HG02588 (cell line): Measurements from ENCODE around the gene MFSD2B.

Experiments
- ATAC-seq: cut with Tn5 transposase; IDR thresholded peaks from one replicate; pipeline ENCODE4 v1.9.1; 2021; ENCODE audit warnings: mild to moderate bottlenecking, moderate library complexity; ENCODE audit not compliant: unreplicated experiment

Gene MFSD2B

GRCh38 chr2:24050041-24050979 is 40.4 kb downstream of the MFSD2B start:
- ATAC-seq = no peak

- ATAC-seq = no peak
Observed at GRCh38 chr2:24051833-24052232, 41.9 kb downstream of the MFSD2B start.

GRCh38 chr2:24052951-24053350 is 43.1 kb downstream of the MFSD2B start:
- no peak for ATAC-seq

- no peak for ATAC-seq
Observed at GRCh38 chr2:24054366-24055010, 44.6 kb downstream of the MFSD2B start.

GRCh38 chr2:24055750-24056149 is 45.9 kb downstream of the MFSD2B start:
- ATAC-seq = no peak

- no peak for ATAC-seq
Observed at GRCh38 chr2:24058564-24059271, 48.8 kb downstream of the MFSD2B start.

- no peak for ATAC-seq
Observed at GRCh38 chr2:24065341-24065740, 55.5 kb downstream of the MFSD2B start.

GRCh38 chr2:24072259-24072658 is 62.4 kb downstream of the MFSD2B start:
- no peak for ATAC-seq

GRCh38 chr2:24073816-24074215 is 63.9 kb downstream of the MFSD2B start:
- no peak for ATAC-seq

GRCh38 chr2:24075259-24075658 is 65.4 kb downstream of the MFSD2B start:
- ATAC-seq = no peak
